GM18517 (cell line): ENCODE data around the gene TMEM140.
"Not testable (repeated sequence)": the region's sequence is repeated elsewhere in the genome, so short reads cannot be mapped to it uniquely, and the experiment has no call there.

Experiments
- ATAC-seq: cut with Tn5 transposase; IDR thresholded peaks from one replicate; pipeline ENCODE4 v1.9.1; 2021; ENCODE audit warnings: mild to moderate bottlenecking, moderate library complexity; ENCODE audit not compliant: unreplicated experiment

Gene TMEM140

GRCh38 chr7:135211946-135212685 lies 64.2 kb downstream of the TMEM140 start:
- not testable (repeated sequence) for ATAC-seq

GRCh38 chr7:135213831-135214230 lies 66.0 kb downstream of the TMEM140 start:
- no peak for ATAC-seq

GRCh38 chr7:135215180-135215579 lies 67.3 kb downstream of the TMEM140 start:
- no peak for ATAC-seq

GRCh38 chr7:135215698-135216097 lies 67.8 kb downstream of the TMEM140 start:
- ATAC-seq = no peak
